ENCODE data around the gene LOXHD1.

Gene LOXHD1

GRCh38 chr18:46629361-46629760 lies 27.7 kb downstream of the LOXHD1 start:
- DNase-seq (ENCODE audit: low spot score) = no peak

GRCh38 chr18:46628206-46628605 lies 28.8 kb downstream of the LOXHD1 start:
- DNase-seq (ENCODE audit: low spot score) = no peak

- DNase-seq (ENCODE audit: low spot score) = no peak
Observed at GRCh38 chr18:46627136-46627535, 29.9 kb downstream of the LOXHD1 start.

DNA sequence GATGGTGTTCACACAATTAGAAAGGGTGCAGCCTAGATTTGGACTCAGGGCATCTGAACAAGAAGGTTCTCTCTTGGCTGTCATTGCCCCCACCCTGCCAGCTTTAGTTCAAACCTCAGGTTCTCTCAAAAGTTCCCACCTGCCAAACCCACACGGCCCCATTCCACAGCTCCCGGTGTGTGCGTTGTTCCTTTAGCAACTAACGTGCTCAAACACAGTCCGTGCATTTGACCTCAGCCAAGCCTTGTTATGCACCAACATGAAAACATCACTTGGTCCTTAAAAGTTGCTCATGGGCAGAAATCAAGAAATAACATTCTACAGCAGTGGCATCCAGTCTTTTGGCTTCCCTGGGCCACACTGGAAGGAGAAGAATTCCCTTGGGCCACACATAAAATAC lies 32.0 kb downstream of the LOXHD1 start:
- no peak for DNase-seq (ENCODE audit: low spot score)

DNA sequence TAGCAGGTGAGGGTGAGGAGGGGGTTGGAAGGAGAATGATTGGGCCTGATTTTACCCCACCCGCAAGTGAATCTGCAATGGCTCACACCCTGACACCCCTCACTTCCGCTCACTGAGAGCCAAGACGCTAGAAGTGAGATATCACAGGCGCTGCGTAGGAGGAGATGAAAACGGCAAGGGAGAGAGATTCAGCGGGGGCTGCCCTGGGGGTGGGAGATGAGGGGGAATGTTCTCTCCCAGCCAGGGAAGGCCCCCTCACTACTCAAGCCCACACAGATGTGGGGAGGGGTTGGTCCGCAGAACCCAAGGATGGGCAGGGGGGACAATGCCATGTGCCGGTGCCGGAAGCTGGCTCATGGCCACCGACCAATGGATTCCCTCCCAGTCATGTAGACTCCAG lies 32.9 kb downstream of the LOXHD1 start:
- no peak for DNase-seq (ENCODE audit: low spot score)

DNA sequence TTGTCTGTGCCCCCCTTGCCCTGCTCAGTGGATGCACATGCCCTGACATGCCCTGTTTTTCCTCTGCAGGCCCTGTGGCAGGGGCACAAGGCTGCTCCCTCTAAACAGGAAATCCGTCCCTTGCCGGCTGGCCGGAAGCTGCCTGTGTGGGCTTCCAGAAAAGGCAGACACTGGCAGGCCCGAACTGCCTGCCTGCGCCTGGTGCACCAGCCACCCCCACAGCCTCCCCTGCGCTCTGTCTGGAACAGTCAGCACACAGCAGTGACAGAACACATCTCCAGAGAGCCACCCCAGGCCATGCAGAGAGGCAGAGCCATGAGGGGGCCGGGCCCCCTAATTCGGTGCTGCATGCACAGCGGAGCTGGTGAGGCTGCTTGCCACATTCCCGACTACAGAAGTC lies 33.5 kb downstream of the LOXHD1 start:
- DNase-seq (ENCODE audit: low spot score) = no peak

DNA sequence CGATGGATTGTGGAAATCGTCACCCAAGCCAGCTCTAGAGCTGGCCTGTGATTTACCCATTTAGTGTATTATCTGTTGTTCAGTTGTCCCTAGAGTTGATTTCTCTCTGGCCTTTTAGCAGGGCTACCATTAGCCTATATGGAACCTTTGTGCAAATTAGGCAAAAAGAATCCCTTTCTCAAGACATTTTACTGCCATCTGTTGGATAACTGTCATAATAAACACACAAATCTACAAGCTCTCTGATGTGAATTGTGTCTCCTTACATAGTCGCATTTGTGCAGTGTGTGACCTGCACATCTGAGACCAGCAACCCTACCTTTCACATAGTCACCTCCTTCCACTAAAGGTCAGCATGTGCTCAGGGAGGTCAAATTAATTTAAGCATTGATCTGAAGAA lies 34.0 kb downstream of the LOXHD1 start:
- no peak for DNase-seq (ENCODE audit: low spot score)

DNA sequence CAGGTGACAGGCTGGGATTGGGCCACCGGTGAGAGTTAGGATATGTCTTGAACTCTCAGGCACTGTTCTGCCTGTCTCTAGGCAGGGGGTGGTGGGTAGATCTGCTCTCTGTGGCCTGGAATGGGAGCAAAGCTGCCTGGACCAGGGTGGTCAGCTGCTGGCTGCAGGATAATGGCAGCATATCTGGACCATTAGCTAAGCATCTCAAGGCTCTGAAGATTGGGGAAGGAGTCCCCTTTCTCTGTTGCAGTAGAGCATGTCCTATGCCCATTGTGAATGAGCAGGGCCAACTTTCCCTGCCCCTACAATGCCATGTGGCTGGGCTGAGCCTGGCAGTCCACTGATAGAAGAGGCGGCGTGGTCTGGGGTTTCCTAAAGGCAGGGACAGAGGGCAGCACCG lies 34.6 kb downstream of the LOXHD1 start:
- DNase-seq (ENCODE audit: low spot score) = no peak

- DNase-seq (ENCODE audit: low spot score) = no peak
Observed at GRCh38 chr18:46621871-46622270, 35.1 kb downstream of the LOXHD1 start.

GRCh38 chr18:46621111-46621766 lies 35.8 kb downstream of the LOXHD1 start:
- DNase-seq (ENCODE audit: low spot score) = no peak

GRCh38 chr18:46619559-46619958 lies 37.5 kb downstream of the LOXHD1 start:
- no peak for DNase-seq (ENCODE audit: low spot score)

DNA sequence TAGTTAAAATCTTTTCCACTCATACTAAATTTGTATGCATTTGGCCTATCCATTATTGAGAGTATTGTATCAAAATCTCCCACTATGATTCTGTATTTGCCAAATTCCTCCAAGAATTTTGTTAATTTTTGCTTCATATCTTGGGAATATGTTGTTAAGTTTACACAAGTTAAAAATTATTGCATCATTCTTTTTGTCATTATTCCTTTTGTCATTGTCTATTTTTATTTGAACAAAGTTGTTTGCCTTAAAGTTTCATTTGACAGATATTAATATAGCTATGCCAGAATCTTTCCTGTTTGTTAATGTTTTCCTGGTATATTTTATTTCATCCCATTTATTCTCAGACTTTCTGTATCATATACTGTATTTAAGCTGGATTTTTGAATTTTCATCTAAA lies 41.3 kb downstream of the LOXHD1 start:
- no peak for DNase-seq (ENCODE audit: low spot score)

GRCh38 chr18:46609048-46609447 lies 48.0 kb downstream of the LOXHD1 start:
- DNase-seq (ENCODE audit: low spot score) = no peak

- no peak for DNase-seq (ENCODE audit: low spot score)
Observed at GRCh38 chr18:46607926-46608325, 49.1 kb downstream of the LOXHD1 start.

DNA sequence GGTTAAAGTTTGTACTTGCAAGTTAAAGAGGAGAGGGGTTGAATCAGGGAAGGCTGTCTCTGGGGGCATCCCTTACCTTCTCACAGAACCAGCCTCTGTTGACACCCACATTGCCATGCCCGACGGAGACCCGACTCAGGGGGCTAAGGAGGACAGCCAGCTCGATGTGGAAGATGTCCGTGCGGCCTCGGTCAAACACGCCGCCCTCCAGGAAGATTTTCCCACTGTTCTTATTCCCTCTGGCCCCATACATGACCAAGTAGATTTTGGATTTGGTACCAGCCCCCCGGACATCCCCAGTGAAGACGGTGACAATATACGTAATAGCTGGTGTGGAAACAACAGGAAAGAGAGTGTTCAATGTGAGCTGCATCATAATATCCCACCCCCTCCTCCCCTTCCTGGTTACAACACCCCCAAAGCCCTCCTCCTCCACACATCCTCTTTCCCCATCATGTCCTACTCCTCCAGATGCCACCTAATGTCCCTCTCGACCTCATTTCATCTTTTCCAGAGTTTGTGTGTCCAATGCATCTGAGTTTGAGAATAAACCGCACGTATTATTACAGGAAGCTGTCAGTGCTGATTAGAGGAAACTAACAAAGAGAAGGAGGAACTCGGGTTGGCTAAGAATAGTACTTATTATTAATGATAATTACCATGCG lies 55.7 kb downstream of the LOXHD1 start:
- DNase-seq (ENCODE audit: low spot score) = no peak

DNA sequence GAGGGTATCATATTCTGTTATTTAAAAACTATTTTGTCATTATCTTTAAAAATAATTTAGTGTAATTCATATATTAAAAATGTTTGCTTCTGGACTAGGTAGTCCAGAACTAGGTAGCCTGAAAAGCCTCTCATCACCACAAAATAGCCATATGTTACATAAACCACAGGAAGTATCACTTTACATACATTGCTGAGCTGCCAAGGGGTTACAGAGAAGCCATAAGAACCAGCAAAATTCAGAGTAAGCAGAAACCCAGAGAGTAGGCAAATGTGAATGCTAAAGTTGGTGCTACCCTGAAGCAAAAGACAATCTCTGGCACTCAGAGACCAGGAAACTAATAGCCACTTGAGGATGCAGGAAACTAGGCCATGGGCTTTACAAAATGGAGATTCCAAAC lies 60.9 kb downstream of the LOXHD1 start:
- DNase-seq (ENCODE audit: low spot score) = no peak

DNA sequence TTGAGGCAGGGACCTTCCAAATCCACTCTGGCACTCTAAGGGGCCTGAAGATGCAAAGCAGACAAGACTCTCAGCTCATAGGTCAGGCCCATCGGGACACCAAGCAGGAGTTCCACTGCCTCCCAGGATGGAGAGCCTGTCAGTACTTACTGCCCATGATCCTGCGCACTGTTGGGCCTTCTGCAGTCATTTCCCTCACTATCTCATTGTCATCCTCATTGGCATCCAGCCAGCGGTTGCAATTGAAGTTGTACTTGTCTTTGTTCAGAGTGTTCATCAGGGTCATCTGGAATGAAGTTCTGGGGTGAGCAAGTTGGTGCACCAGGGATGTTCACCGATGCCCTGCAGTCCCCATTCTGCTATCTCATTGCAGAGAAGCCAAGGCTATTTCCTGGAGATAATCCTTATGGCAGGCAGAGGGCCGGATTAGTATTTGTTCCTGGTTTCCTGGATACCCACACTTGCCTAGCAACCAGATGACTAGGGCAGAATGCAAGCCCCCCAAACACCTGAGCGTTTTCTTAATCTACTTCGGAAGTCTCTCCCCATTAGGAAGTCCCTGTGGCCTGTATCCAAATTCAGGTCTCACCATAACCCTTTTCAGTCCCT lies 65.1 kb downstream of the LOXHD1 start:
- DNase-seq (ENCODE audit: low spot score) = no peak

DNA sequence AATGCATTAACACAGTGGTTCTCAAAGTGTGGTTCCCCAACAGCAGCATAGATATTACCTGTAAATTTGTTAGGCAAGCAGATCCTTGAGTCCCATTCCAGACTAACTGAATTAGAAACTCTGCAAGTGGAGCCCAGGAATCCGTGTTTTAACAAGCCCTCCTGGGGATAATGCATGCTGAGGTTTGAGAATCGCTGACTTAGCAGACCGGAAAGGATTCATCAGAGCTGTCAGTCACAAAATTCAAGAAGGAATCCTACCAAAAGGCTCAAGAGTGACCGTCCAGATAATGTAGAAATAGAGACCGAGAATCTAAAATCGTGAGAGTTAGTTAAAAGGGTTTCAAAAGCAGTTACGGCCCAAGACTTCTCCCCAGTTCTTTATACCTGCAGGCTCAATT lies 66.9 kb downstream of the LOXHD1 start:
- DNase-seq (ENCODE audit: low spot score) = no peak

GRCh38 chr18:46588971-46589660 lies 67.9 kb downstream of the LOXHD1 start:
- no peak for DNase-seq (ENCODE audit: low spot score)

- no peak for DNase-seq (ENCODE audit: low spot score)
Observed at GRCh38 chr18:46587600-46587999, 69.4 kb downstream of the LOXHD1 start.

GRCh38 chr18:46583711-46584110 lies 73.3 kb downstream of the LOXHD1 start:
- no peak for DNase-seq (ENCODE audit: low spot score)

- no peak for DNase-seq (ENCODE audit: low spot score)
Observed at GRCh38 chr18:46581648-46582047, 75.4 kb downstream of the LOXHD1 start.

GRCh38 chr18:46578987-46579386 lies 78.0 kb downstream of the LOXHD1 start:
- no peak for DNase-seq (ENCODE audit: low spot score)

Measured in LoVo (cell line).